Immature natural killer cell (primary cell): ENCODE measurements around the gene C6orf136. TPM values are rescaled to one million over a fixed set of nuclear protein-coding genes. Genes with fewer than 3 reads are reported as not detected.
A peak's percentile ranks its signal among the peaks of the same experiment; 100 is the strongest.

ENCODE experiments used
- DNase-seq, 3 donors: peaks; one replicate each; pipeline ENCODE4 v3.0.0; 2022; ENCODE audit warnings: mixed read lengths in 1 of 3
- H3K27ac Mint-ChIP-seq, 6 donors: one replicate each; pipeline ENCODE4 v1.8.0; 2020; ENCODE audit warnings: mixed read lengths in 6 of 6, mild to moderate bottlenecking in 5 of 6, inconsistent platforms in 4 of 6, moderate library complexity in 3 of 6
- H3K27me3 Mint-ChIP-seq, 3 donors: one replicate each; pipeline ENCODE4 v1.8.0; 2020 to 2021; ENCODE audit warnings: low read depth in 3 of 3, mild to moderate bottlenecking in 3 of 3, mixed read lengths in 3 of 3, moderate library complexity in 3 of 3, inconsistent platforms in 1 of 3
- H3K36me3 Mint-ChIP-seq, 3 donors: one replicate each; pipeline ENCODE4 v1.8.0; 2020; ENCODE audit warnings: mixed read lengths in 3 of 3, inconsistent platforms in 2 of 3, mild to moderate bottlenecking in 2 of 3
- H3K4me1 Mint-ChIP-seq, 2 donors: one replicate each; pipeline ENCODE4 v1.8.0; 2020; ENCODE audit warnings: inconsistent platforms in 2 of 2, mild to moderate bottlenecking in 2 of 2, mixed read lengths in 2 of 2, moderate library complexity in 1 of 2
- H3K4me3 Mint-ChIP-seq, 5 donors: one replicate each; pipeline ENCODE4 v1.8.0; 2020; ENCODE audit warnings: mild to moderate bottlenecking in 5 of 5, mixed read lengths in 5 of 5, inconsistent platforms in 3 of 5, moderate library complexity in 3 of 5
- H3K9me3 Mint-ChIP-seq, 6 donors: one replicate each; pipeline ENCODE4 v1.8.0; 2020; ENCODE audit warnings: mild to moderate bottlenecking in 6 of 6, mixed read lengths in 6 of 6, inconsistent platforms in 4 of 6, moderate library complexity in 3 of 6
- polyA plus RNA-seq, 3 donors: library from polyadenylated mRNA; unstranded; fragments of 300-500 nt; fragmentation: Illumina TruSeq; gene quantifications; one replicate each; pipeline ENCODE4 v1.2.3, GENCODE V29; 2021

Gene C6orf136
- polyA plus RNA-seq, 3 donors from 2014 or later: 4.3 to 16.5 (median 9.8) TPM

DNA sequence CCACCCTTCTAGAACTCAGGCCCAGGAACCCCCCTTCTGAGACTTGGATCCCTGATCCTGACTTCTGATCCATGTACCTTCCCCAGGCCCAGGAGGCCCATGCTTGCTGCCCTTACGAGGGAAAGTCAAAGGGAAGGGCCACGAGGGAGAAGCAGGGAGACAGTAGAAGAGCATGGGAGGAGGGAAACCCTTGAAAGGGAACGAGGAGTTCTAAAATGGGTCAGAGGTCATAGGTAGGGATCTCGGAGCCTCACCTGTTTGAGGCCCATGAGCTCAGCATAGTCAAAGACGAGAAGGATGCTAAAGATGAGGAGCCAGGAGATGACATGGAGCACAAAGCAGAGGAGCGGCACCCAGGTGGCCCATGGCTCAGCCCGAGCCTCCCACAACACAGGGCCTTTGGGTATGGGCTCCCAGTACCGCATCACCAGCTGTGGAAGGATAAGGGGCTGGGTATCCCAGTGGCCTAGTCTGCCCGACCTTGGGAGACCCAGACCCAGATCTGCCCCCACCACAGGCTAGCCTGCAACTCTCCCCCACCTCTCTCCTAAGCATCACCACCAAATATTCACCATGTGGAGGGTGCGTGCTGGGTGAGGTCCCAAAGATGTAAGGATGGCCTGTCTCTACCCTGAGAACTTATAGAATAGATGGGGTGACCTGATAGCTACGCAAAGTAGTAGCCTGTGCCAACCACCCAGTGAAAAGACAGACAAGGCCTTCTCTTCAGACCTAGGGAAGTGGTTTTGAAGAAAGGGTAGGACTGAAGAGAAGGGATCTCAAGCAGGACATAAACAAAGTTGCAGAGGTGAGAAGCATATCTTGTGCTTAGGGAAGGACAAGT is 42.3 kb downstream of the C6orf136 start:
- Mint-ChIP-seq H3K27ac (peak overlapping the region; percentile 79 to 99 (median 94)), H3K27me3 (peaks cover 7 to 12% (median 8%) of the 10 kb centered on the region in 3 donors), H3K4me1 (peaks cover 49 to 52% of the 10 kb centered on the region in 2 donors), H3K4me3 (peak overlapping the region; percentile 62 to 100 (median 81)), H3K9me3 (no peaks in the 10 kb centered on the region), H3K36me3 (peaks cover 6 to 12% (median 9%) of the 10 kb centered on the region in 3 donors)
- DNase-seq: no peak

DNA sequence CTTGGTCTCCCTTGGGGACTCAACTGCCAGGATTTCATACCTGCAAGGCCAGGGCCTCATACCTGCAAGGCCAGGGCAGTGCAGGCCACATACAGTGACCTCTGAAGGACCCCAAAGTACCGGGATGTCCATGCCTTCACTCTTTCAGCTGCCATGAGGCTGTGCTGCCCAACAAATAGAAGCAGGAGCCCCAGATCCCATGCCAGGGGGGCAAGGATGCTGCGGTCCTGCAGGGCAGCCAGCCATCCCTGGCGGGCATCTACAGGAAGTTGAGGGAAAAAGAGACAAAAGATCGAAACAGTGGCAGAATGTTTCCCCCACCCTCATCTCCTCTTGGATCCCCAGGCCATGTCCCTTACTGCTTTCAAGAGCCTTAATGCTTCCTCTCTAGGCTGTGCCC is 43.1 kb downstream of the C6orf136 start:
- peaks cover 49 to 50% of the 10 kb centered on the region in 2 donors for H3K4me1 Mint-ChIP-seq
- H3K4me3 Mint-ChIP-seq: peak overlapping the region; percentile 77 to 89 (median 81)
- no peak for DNase-seq
- peaks cover 4 to 10% (median 6%) of the 10 kb centered on the region in 3 donors for H3K36me3 Mint-ChIP-seq
- H3K9me3 Mint-ChIP-seq: no peaks in the 10 kb centered on the region
- peaks cover 4 to 9% (median 7%) of the 10 kb centered on the region in 3 donors for H3K27me3 Mint-ChIP-seq
- H3K27ac Mint-ChIP-seq: peak overlapping the region; percentile 74 to 94 (median 82)

DNA sequence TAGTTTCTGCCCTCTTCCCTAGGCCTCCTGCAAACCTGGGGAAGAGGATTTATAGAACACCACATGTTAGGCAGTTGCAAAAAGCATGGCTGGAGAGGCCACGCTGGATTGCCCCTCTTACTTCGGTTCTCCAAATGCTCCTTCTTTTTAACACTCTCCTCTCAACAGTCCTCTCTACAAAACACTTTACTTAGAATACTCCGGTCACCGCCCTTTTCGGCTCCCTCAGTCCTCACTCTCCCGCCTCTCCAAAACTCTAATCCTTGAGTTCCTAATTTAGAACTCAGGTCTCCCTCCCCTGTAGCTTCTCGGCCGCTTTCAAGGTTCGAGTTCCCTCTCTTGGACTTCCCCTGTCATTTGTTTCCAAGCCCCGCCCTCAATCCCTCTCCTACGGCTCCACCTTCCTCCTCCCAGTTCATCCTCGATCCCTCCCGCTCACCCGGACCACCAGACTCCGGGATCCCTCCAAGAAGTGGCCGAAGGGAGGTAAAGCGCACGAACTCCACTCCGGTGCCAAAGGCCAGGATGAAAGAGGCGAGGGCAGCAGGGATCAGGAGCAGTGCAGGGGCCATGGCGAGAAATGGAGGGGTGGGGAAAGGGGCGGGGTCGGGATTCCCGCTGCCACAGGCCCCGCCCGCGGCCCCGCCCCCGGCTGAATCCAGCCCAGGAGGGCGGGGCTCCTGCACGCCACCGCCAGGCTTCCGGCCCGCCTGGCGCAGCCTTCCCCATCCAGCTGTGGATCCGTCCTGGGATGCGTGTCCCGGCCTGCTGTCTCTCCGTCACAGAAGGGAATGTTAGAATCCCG is 43.7 kb downstream of the C6orf136 start, which contains the start of gene NRM:
Gene NRM (minus strand): TSS at position 582 of the 805 bp plus-strand sequence. CDS start 10 bp downstream, at position 572.
- Mint-ChIP-seq H3K27ac (peak within 1 kb of the TSS; percentile 74 to 94 (median 84)), H3K9me3 (no peaks in the 10 kb centered on the region), H3K4me1 (peaks cover 42 to 44% of the 10 kb centered on the region in 2 donors), H3K36me3 (peaks cover 0 to 4% (median 0%) of the 10 kb centered on the region in 3 donors), H3K27me3 (peaks cover 0 to 5% (median 5%) of the 10 kb centered on the region in 3 donors), H3K4me3 (peak within 1 kb of the TSS; percentile 77 to 89 (median 84))
- DNase-seq: peak; percentile 57 to 65 (median 58)

DNA sequence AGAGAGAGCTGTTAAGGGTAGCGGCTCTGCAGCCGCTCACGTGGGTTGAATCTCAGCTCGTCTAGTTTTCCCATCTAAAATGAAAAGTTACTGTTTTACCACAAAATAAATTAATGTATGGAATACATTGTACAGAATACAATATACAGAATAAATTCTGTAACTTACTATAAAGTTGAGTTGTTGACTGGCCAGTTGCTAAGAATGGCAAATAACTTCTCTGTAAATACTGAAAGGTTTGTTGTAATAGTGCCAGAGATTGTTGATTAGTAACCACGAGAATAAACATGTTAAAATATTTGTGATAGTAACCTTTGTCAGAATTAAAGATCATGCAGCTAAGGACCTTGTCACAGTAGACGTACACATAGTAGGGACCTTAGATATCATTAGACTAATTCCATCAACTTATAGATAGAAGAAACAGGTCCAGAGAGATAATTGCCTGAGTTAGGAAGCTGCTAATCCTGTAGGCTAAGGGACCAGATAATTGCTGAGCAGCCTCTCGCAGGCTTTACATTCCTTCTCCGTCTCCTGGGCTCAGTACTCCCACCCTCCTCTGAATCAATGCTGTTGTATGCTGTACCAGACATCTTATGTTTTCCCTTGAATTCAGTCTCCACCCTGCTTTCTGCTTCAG is 44.4 kb downstream of the C6orf136 start:
- Mint-ChIP-seq H3K4me1 (peaks cover 42 to 43% of the 10 kb centered on the region in 2 donors), H3K27ac (peak overlapping the region; percentile 61 to 83 (median 76)), H3K36me3 (peaks cover 0 to under 1% (median 0%) of the 10 kb centered on the region in 3 donors), H3K9me3 (no peaks in the 10 kb centered on the region), H3K4me3 (peak overlapping the region; percentile 77 to 89 (median 84)), H3K27me3 (peaks cover 0 to 4% (median 2%) of the 10 kb centered on the region in 3 donors)
- no peak for DNase-seq

DNA sequence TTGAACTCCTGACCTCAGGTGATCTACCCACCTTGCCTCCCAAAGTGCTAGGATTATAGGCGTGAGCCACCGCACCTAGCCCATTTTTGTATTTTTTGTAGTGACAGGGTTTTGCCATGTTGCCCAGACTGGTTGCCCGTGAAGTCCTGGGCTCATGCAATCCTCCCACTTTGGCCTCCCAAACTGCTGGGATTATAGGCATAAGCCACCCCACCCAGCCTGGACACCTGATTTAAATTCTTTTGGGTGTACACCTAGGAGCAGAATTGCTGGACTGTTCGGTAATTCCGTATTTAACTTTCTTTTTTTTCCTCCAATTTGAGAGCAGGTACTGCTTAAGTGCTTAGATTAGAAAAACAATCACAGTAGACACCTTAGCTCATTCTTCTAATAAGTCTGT is 49.5 kb downstream of the C6orf136 start:
- H3K27me3 Mint-ChIP-seq: no peaks in the 10 kb centered on the region
- DNase-seq: no peak
- H3K36me3 Mint-ChIP-seq: peaks cover 0 to 8% (median 0%) of the 10 kb centered on the region in 3 donors
- no peak overlapping the region for H3K27ac Mint-ChIP-seq
- H3K9me3 Mint-ChIP-seq: no peaks in the 10 kb centered on the region
- H3K4me1 Mint-ChIP-seq: peaks cover 2% of the 10 kb centered on the region in 2 donors
- H3K4me3 Mint-ChIP-seq: no peak overlapping the region

DNA sequence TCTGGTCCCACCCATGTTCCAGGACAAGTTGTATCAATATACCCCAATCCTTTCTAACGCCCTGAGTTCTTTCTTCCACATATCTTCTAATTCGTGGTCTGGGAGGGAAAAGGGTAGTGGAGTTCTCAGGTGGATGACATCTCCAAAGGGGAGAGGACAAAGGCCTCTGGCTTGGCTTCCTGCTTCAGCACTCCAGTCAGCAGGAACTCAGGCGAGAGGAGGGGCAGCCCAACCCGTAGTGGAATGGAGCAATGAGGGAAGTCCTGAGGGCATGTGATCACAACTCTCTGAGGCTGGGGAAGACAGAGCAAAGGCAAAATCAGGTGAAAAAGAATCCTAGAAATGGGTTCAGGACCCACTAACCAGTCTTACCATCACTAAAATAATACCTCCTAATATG is 53.4 kb downstream of the C6orf136 start:
- H3K4me3 Mint-ChIP-seq: no peak overlapping the region
- peaks cover 0 to 2% (median 0%) of the 10 kb centered on the region in 3 donors for H3K27me3 Mint-ChIP-seq
- H3K36me3 Mint-ChIP-seq: peaks cover 15 to 42% (median 17%) of the 10 kb centered on the region in 3 donors
- DNase-seq: no peak
- no peak overlapping the region for H3K27ac Mint-ChIP-seq
- no peaks in the 10 kb centered on the region for H3K9me3 Mint-ChIP-seq
- H3K4me1 Mint-ChIP-seq: no peaks in the 10 kb centered on the region

Other genes starting within 250 kb of the C6orf136 start
- gene HLA-E, start 157.6 kb upstream of the C6orf136 start, polyA plus RNA-seq: 1,000 to 10,000 TPM; 2,819 to 4,179 (median 3,086) TPM
- gene GNL1, start 90.6 kb upstream of the C6orf136 start, polyA plus RNA-seq: 10 to 100 TPM; 32.6 to 38.6 (median 35.0) TPM
- 1 to 10 TPM; 1.0 to 9.0 (median 3.6) TPM for gene PRR3, start 89.8 kb upstream of the C6orf136 start, polyA plus RNA-seq
- 10 to 100 TPM in 2 of 3 donors, 1 to 10 TPM in 1; 4.3 to 50.1 (median 15.2) TPM for gene ABCF1, start 75.7 kb upstream of the C6orf136 start, polyA plus RNA-seq
- 10 to 100 TPM in 2 of 3 donors, 1 to 10 TPM in 1; 5.5 to 30.0 (median 12.9) TPM for gene PPP1R10, start 29.9 kb upstream of the C6orf136 start, polyA plus RNA-seq
- 100 to 1,000 TPM in 2 of 3 donors, 10 to 100 TPM in 1; 86.6 to 114 (median 102) TPM for gene MRPS18B, start 29.3 kb upstream of the C6orf136 start, polyA plus RNA-seq
- gene ATAT1, start 20.3 kb upstream of the C6orf136 start, polyA plus RNA-seq: 1 to 10 TPM in 1 of 3 donors, under 1 TPM in 1, not detected in 1; 0.43 to 3.1 TPM
- 10 to 100 TPM; 13.6 to 33.9 (median 14.4) TPM for gene DHX16, start 25.9 kb downstream of the C6orf136 start, polyA plus RNA-seq
- 100 to 1,000 TPM; 178 to 308 (median 245) TPM for gene PPP1R18, start 39.5 kb downstream of the C6orf136 start, polyA plus RNA-seq
- 10 to 100 TPM in 1 of 3 donors, 1 to 10 TPM in 2; 6.7 to 20.1 (median 8.4) TPM for gene NRM, start 43.9 kb downstream of the C6orf136 start, polyA plus RNA-seq
- gene MDC1, start 70.1 kb downstream of the C6orf136 start, polyA plus RNA-seq: 10 to 100 TPM in 1 of 3 donors, 1 to 10 TPM in 1, not detected in 1; 3.0 to 16.5 TPM
- gene TUBB, start 73.2 kb downstream of the C6orf136 start, polyA plus RNA-seq: 100 to 1,000 TPM in 1 of 3 donors, 10 to 100 TPM in 2; 80.8 to 215 (median 84.0) TPM
- 100 to 1,000 TPM; 148 to 214 (median 174) TPM for gene FLOT1, start 95.6 kb downstream of the C6orf136 start, polyA plus RNA-seq
- 1 to 10 TPM; 1.0 to 2.7 (median 1.6) TPM for gene IER3, start 97.4 kb downstream of the C6orf136 start, polyA plus RNA-seq
- 1 to 10 TPM in 1 of 3 donors, under 1 TPM in 1, not detected in 1; 0.41 to 1.1 TPM for gene DDR1, start 237.4 kb downstream of the C6orf136 start, polyA plus RNA-seq